ENCODE measurements around the gene NBEA.

GRCh38 chr13:35499196-35499662 is 557.2 kb downstream of the NBEA start:
- no peak for TF ChIP-seq CTCF (conservative IDR thresholded peaks at IDR 0.05)
- no peak for TF ChIP-seq ZFX (IDR thresholded peaks at IDR 0.05)
